ENCODE measurements around the gene DCDC1.
"Not testable (repeated sequence)": the region's sequence is repeated elsewhere in the genome, so short reads cannot be mapped to it uniquely, and the experiment has no call there.

DCDC1 gene

GRCh38 chr11:30949838-30950237 is 419.7 kb downstream of the DCDC1 start:
- in situ Hi-C loops (cut with MboI; ENCODE audit: low pct_unique_long_range_greater_than_20kb, low sequenced_read_pairs): no loop called here
- no peak for DNase-seq

GRCh38 chr11:30947715-30948114 is 421.8 kb downstream of the DCDC1 start:
- DNase-seq; in situ Hi-C loops (cut with MboI; ENCODE audit: low pct_unique_long_range_greater_than_20kb, low sequenced_read_pairs): not testable (repeated sequence)

GRCh38 chr11:30938810-30939209 is 430.7 kb downstream of the DCDC1 start:
- in situ Hi-C loops (cut with MboI; ENCODE audit: low pct_unique_long_range_greater_than_20kb, low sequenced_read_pairs): no loop called here

GRCh38 chr11:30938171-30938570 is 431.4 kb downstream of the DCDC1 start:
- in situ Hi-C loops (cut with MboI; ENCODE audit: low pct_unique_long_range_greater_than_20kb, low sequenced_read_pairs): no loop called here
- DNase-seq: no peak

More at GRCh38 chr11:30938810-30939209, 430.7 kb downstream of the DCDC1 start:
- DNase-seq: no peak

- in situ Hi-C loops (cut with MboI; ENCODE audit: low pct_unique_long_range_greater_than_20kb, low sequenced_read_pairs): no loop called here
- no peak for DNase-seq
Measured at GRCh38 chr11:30936491-30936890, 433.0 kb downstream of the DCDC1 start.

- no peak for DNase-seq
- in situ Hi-C loops (cut with MboI; ENCODE audit: low pct_unique_long_range_greater_than_20kb, low sequenced_read_pairs): no loop called here
Measured at GRCh38 chr11:30935861-30936260, 433.7 kb downstream of the DCDC1 start.

GRCh38 chr11:30926130-30926529 is 443.4 kb downstream of the DCDC1 start:
- in situ Hi-C loops (cut with MboI; ENCODE audit: low pct_unique_long_range_greater_than_20kb, low sequenced_read_pairs): no loop called here
- DNase-seq: no peak

GRCh38 chr11:30921811-30922210 is 447.7 kb downstream of the DCDC1 start:
- in situ Hi-C loops (cut with MboI; ENCODE audit: low pct_unique_long_range_greater_than_20kb, low sequenced_read_pairs): loop anchor here (25.0 kb wide), 1 partner anchor 560 kb away; no protein-coding TSS in a partner anchor
- DNase-seq: no peak

- DNase-seq: no peak
- in situ Hi-C loops (cut with MboI; ENCODE audit: low pct_unique_long_range_greater_than_20kb, low sequenced_read_pairs): loop anchor here (25.0 kb wide), 1 partner anchor 557 kb away; no protein-coding TSS in a partner anchor
Measured at GRCh38 chr11:30919389-30920152, 450.0 kb downstream of the DCDC1 start.

GRCh38 chr11:30917859-30918478 is 451.6 kb downstream of the DCDC1 start:
- DNase-seq: peak; percentile 59
- in situ Hi-C loops (cut with MboI; ENCODE audit: low pct_unique_long_range_greater_than_20kb, low sequenced_read_pairs): loop anchor here (25.0 kb wide), 1 partner anchor 556 kb away; no protein-coding TSS in a partner anchor

- in situ Hi-C loops (cut with MboI; ENCODE audit: low pct_unique_long_range_greater_than_20kb, low sequenced_read_pairs): loop anchor here (25.0 kb wide), 1 partner anchor 555 kb away; no protein-coding TSS in a partner anchor
- DNase-seq: no peak
Measured at GRCh38 chr11:30917266-30917665, 452.3 kb downstream of the DCDC1 start.

- in situ Hi-C loops (cut with MboI; ENCODE audit: low pct_unique_long_range_greater_than_20kb, low sequenced_read_pairs): loop anchor here (25.0 kb wide), 1 partner anchor 554 kb away; no protein-coding TSS in a partner anchor
- DNase-seq: no peak
Measured at GRCh38 chr11:30916764-30917163, 452.8 kb downstream of the DCDC1 start.

GRCh38 chr11:30914143-30914762 is 455.3 kb downstream of the DCDC1 start:
- DNase-seq: peak; percentile 33
- in situ Hi-C loops (cut with MboI; ENCODE audit: low pct_unique_long_range_greater_than_20kb, low sequenced_read_pairs): loop anchor here (25.0 kb wide), 1 partner anchor 552 kb away; no protein-coding TSS in a partner anchor

GRCh38 chr11:30911247-30911646 is 458.3 kb downstream of the DCDC1 start:
- in situ Hi-C loops (cut with MboI; ENCODE audit: low pct_unique_long_range_greater_than_20kb, low sequenced_read_pairs): loop anchor here (25.0 kb wide), 1 partner anchor 549 kb away; no protein-coding TSS in a partner anchor
- no peak for DNase-seq

- in situ Hi-C loops (cut with MboI; ENCODE audit: low pct_unique_long_range_greater_than_20kb, low sequenced_read_pairs): loop anchor here (25.0 kb wide), 1 partner anchor 547 kb away; no protein-coding TSS in a partner anchor
- DNase-seq: no peak
Measured at GRCh38 chr11:30908857-30909256, 460.7 kb downstream of the DCDC1 start.

- in situ Hi-C loops (cut with MboI; ENCODE audit: low pct_unique_long_range_greater_than_20kb, low sequenced_read_pairs): loop anchor here (25.0 kb wide), 1 partner anchor 546 kb away; no protein-coding TSS in a partner anchor
- no peak for DNase-seq
Measured at GRCh38 chr11:30908272-30908671, 461.3 kb downstream of the DCDC1 start.

- DNase-seq: no peak
- in situ Hi-C loops (cut with MboI; ENCODE audit: low pct_unique_long_range_greater_than_20kb, low sequenced_read_pairs): loop anchor here (25.0 kb wide), 1 partner anchor 541 kb away; no protein-coding TSS in a partner anchor
Measured at GRCh38 chr11:30902929-30903328, 466.6 kb downstream of the DCDC1 start.

- in situ Hi-C loops (cut with MboI; ENCODE audit: low pct_unique_long_range_greater_than_20kb, low sequenced_read_pairs): no loop called here
- DNase-seq: no peak
Measured at GRCh38 chr11:30895046-30895445, 474.5 kb downstream of the DCDC1 start.

- no peak for DNase-seq
- in situ Hi-C loops (cut with MboI; ENCODE audit: low pct_unique_long_range_greater_than_20kb, low sequenced_read_pairs): no loop called here
Measured at GRCh38 chr11:30893318-30893717, 476.2 kb downstream of the DCDC1 start.
